Naive thymus-derived CD4-positive, alpha-beta T cell (primary cell): ENCODE data around the gene PNISR. TPM values are rescaled to one million over a fixed set of nuclear protein-coding genes. Genes with fewer than 3 reads are reported as not detected.
A peak's percentile ranks its signal among the peaks of the same experiment; 100 is the strongest.

Source experiments
- ATAC-seq: fragments of 150-1000 bp; cut with Tn5 transposase; 2 replicates; pipeline ENCODE4 v1.10.0; 2021; ENCODE audit warnings: mild to moderate bottlenecking, moderate library complexity
- CTCF ChIA-PET: fragments of 350-600 bp; sonication (Branson Sonifier 250); formaldehyde crosslinking; loops from one replicate; lab custom pipeline; 2021; ENCODE audit warnings: antibody characterized with exemption; lab: Charles Lee
- POLR2A ChIA-PET: fragments of 350-600 bp; sonication (Branson Sonifier 250); formaldehyde crosslinking; loops from one replicate; lab custom pipeline; 2021; ENCODE audit warnings: antibody characterized with exemption, inconsistent platforms; lab: Charles Lee
- DNase-seq, 9 donors: peaks; one replicate each; pipeline versions ENCODE4 v3.0.0 to v3.0.0-alpha.2; 2020 to 2022; ENCODE audit warnings: mixed read lengths in 1 of 9
- H3K27ac ChIP-seq: one replicate; pipeline ENCODE4 v1.7.0; 2013; ENCODE audit warnings: mild to moderate bottlenecking, low read depth, low read length, moderate library complexity
- H3K27me3 ChIP-seq, 2 donors: one replicate each; pipeline ENCODE4 v1.7.0; 2013; ENCODE audit warnings: low read length in 2 of 2, mild to moderate bottlenecking in 2 of 2, moderate library complexity in 2 of 2; ENCODE audit not compliant: control insufficient read depth in 2 of 2, insufficient read depth in 2 of 2
- H3K36me3 ChIP-seq, 3 experiments: 1 replicate in 2 of 3; 2 replicates in 1 of 3; pipeline ENCODE4 v1.7.0; 2013; ENCODE audit warnings: low read length in 3 of 3, mild to moderate bottlenecking in 3 of 3, moderate library complexity in 1 of 3; ENCODE audit not compliant: insufficient read depth in 3 of 3, control insufficient read depth in 2 of 3
- H3K4me1 ChIP-seq, 2 donors: one replicate each; pipeline ENCODE4 v1.7.0; 2013; ENCODE audit warnings: low read length in 2 of 2, mild to moderate bottlenecking in 2 of 2, moderate library complexity in 1 of 2; ENCODE audit not compliant: control insufficient read depth in 2 of 2, insufficient read depth in 2 of 2
- H3K4me3 ChIP-seq: 2 replicates; pipeline ENCODE4 v1.7.0; 2013; ENCODE audit warnings: mild to moderate bottlenecking, low read length
- H3K9me3 ChIP-seq, 3 experiments: 1 replicate in 2 of 3; 2 replicates in 1 of 3; pipeline ENCODE4 v1.7.0; 2013; ENCODE audit warnings: low read length in 3 of 3; ENCODE audit not compliant: control insufficient read depth in 2 of 3
- H3K27ac Mint-ChIP-seq, 9 donors: one replicate each; pipeline ENCODE4 v1.8.0; 2020 to 2022; ENCODE audit warnings: mixed read lengths in 9 of 9, mild to moderate bottlenecking in 8 of 9, moderate library complexity in 5 of 9, inconsistent platforms in 2 of 9
- H3K27me3 Mint-ChIP-seq, 5 donors: one replicate each; pipeline ENCODE4 v1.8.0; 2021 to 2022; ENCODE audit warnings: mixed read lengths in 5 of 5, mild to moderate bottlenecking in 1 of 5
- H3K36me3 Mint-ChIP-seq, 5 donors: one replicate each; pipeline ENCODE4 v1.8.0; 2020 to 2022; ENCODE audit warnings: mixed read lengths in 5 of 5, mild to moderate bottlenecking in 3 of 5, inconsistent platforms in 1 of 5
- H3K4me1 Mint-ChIP-seq, 7 donors: one replicate each; pipeline ENCODE4 v1.8.0; 2020 to 2022; ENCODE audit warnings: mixed read lengths in 7 of 7, mild to moderate bottlenecking in 3 of 7, inconsistent platforms in 1 of 7
- H3K4me3 Mint-ChIP-seq, 10 donors: one replicate each; pipeline ENCODE4 v1.8.0; 2020 to 2022; ENCODE audit warnings: mild to moderate bottlenecking in 10 of 10, mixed read lengths in 10 of 10, moderate library complexity in 6 of 10, inconsistent platforms in 2 of 10
- H3K9me3 Mint-ChIP-seq, 11 donors: one replicate each; pipeline ENCODE4 v1.8.0; 2020 to 2022; ENCODE audit warnings: mixed read lengths in 11 of 11, mild to moderate bottlenecking in 4 of 11, inconsistent platforms in 1 of 11, moderate library complexity in 1 of 11
- intact Hi-C, 2 donors: fragments of 100-400 bp; cut with micrococcal nuclease; formaldehyde crosslinking; loops; one replicate each; pipeline ENCODE4 v1.15.1; 2023
- polyA plus RNA-seq, 2 donors: library from polyadenylated mRNA; unstranded; fragments of 300-500 nt; fragmentation: Illumina TruSeq; gene quantifications; one replicate each; pipeline ENCODE4 v1.2.3, GENCODE V29; 2021
- total RNA-seq, 6 experiments: library from RNA in 5 of 6; stranded (reverse) in 5 of 6; gene quantifications; 1 replicate in 5 of 6; 2 replicates in 1 of 6; pipeline ENCODE4 v1.2.3 and lab custom pipeline; 2021 to 2026

The PNISR gene
- total and polyA plus RNA-seq, 7 experiments from 2014 or later = 75.2 to 423 (median 240) TPM

- CTCF ChIA-PET = interaction anchor here (0.6 to 1.3 kb wide), 3 partner anchors 9 to 95 kb away, joined by 4 to 9 read pairs (median 4); no protein-coding TSS in a partner anchor
- Histone ChIP-seq H3K4me1 (peaks cover 37 to 50% of the 10 kb centered on the region in 2 donors), H3K4me3 (peak overlapping the region; percentile 95), H3K27ac (peak overlapping the region; percentile 93), H3K27me3 (no peaks in the 10 kb centered on the region), H3K9me3 (no peaks in the 10 kb centered on the region), H3K36me3 (peaks cover 0 to 8% (median 0%) of the 10 kb centered on the region in 3 experiments)
- Mint-ChIP-seq H3K9me3 (peaks cover 0 to 7% (median 0%) of the 10 kb centered on the region in 11 donors), H3K4me3 (peak overlapping the region; percentile 91 to 100 (median 96)), H3K27ac (peak overlapping the region; percentile 96 to 100 (median 99)), H3K4me1 (peaks cover 43 to 74% (median 61%) of the 10 kb centered on the region in 7 donors), H3K27me3 (peaks cover 0 to 2% (median 0%) of the 10 kb centered on the region in 5 donors), H3K36me3 (peaks cover 4 to 18% (median 10%) of the 10 kb centered on the region in 5 donors)
- peak; percentile 58 for ATAC-seq
- peak in 4 of 9 donors; percentile 54 to 65 (median 58) for DNase-seq
- intact Hi-C loops = loop anchor here (1.0 to 10.0 kb wide), 13 partner anchors 7 to 1459 kb away; partner anchors contain the start of genes ASCC3 (in 2 of the 2), CCNC (in 2 of the 2), COQ3 (in 2 of the 2) and FBXL4 (in 2 of the 2)
- POLR2A ChIA-PET = interaction anchor here (0.7 to 3.3 kb wide), 11 partner anchors 9 to 145 kb away, joined by 3 to 34 read pairs (median 4); partner anchors contain the start of genes CCNC and COQ3
These were observed 741 bp upstream of the PNISR start for GRCh38 chr6:99425647-99426450.

GRCh38 chr6:99424022-99424421 lies 1.1 kb downstream of the PNISR start:
- intact Hi-C loops = loop anchor here (2.0 to 10.0 kb wide), 3 partner anchors 89 to 1461 kb away; partner anchors contain the start of gene ASCC3 (in 2 of the 2)
- Mint-ChIP-seq H3K27ac (peak overlapping the region; percentile 65 to 100 (median 98)), H3K4me1 (peaks cover 49 to 89% (median 69%) of the 10 kb centered on the region in 7 donors), H3K36me3 (peaks cover 4 to 16% (median 10%) of the 10 kb centered on the region in 5 donors), H3K4me3 (peak overlapping the region; percentile 91 to 100 (median 96)), H3K9me3 (peaks cover 0 to 7% (median 0%) of the 10 kb centered on the region in 11 donors), H3K27me3 (peaks cover 0 to 2% (median 0%) of the 10 kb centered on the region in 5 donors)
- no peaks in the 10 kb centered on the region for H3K27me3 ChIP-seq
- peak overlapping the region; percentile 93 for H3K27ac ChIP-seq
- no peaks in the 10 kb centered on the region for H3K9me3 ChIP-seq
- ATAC-seq (no peak), DNase-seq (no peak)
- CTCF ChIA-PET = no interaction called here
- peaks cover 37 to 51% of the 10 kb centered on the region in 2 donors for H3K4me1 ChIP-seq
- peak overlapping the region; percentile 95 for H3K4me3 ChIP-seq
- POLR2A ChIA-PET = interaction anchor here (1.0 to 3.3 kb wide), 5 partner anchors 14 to 145 kb away, joined by 3 to 34 read pairs (median 4); partner anchors contain the start of genes CCNC and COQ3
- peaks cover 0 to 4% (median 0%) of the 10 kb centered on the region in 3 experiments for H3K36me3 ChIP-seq

DNA sequence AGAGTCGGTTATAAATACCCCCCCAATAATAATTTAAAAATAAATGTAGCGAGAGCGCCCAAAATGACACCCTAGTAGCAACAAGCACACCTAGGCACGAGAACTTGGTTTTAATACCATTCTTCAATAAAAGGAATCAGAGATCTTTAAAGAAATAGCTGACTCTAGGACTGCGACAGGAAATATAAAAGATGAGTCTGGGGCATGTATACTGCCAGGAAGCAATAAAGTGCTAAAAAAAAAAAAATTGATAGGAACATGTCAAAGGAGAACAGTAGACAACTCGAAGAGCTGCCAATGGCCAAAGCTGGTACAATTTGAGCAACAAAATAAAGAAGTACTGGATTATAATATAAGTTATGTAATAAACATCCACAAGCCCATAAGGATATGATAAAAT lies 2.2 kb downstream of the PNISR start:
- intact Hi-C loops = loop anchor here in 1 of 2 donors (1.0 to 10.0 kb wide), 2 partner anchors 8 to 1462 kb away; partner anchors contain the start of gene ASCC3
- Mint-ChIP-seq H3K4me1 (peaks cover 51 to 92% (median 72%) of the 10 kb centered on the region in 7 donors), H3K4me3 (peak overlapping the region; percentile 57 to 100 (median 96)), H3K9me3 (peaks cover 0 to 7% (median 0%) of the 10 kb centered on the region in 11 donors), H3K27ac (peak overlapping the region in 7 of 9 donors; percentile 26 to 100 (median 82)), H3K36me3 (peaks cover 4 to 12% (median 9%) of the 10 kb centered on the region in 5 donors), H3K27me3 (peaks cover 0 to 2% (median 0%) of the 10 kb centered on the region in 5 donors)
- no peaks in the 10 kb centered on the region for H3K27me3 ChIP-seq
- ATAC-seq (no peak), DNase-seq (no peak)
- H3K27ac ChIP-seq = no peak overlapping the region
- peaks cover 43 to 51% of the 10 kb centered on the region in 2 donors for H3K4me1 ChIP-seq
- H3K36me3 ChIP-seq = peaks cover 0 to 4% (median 0%) of the 10 kb centered on the region in 3 experiments
- ChIA-PET CTCF (interaction anchor here (1.1 kb wide), 1 partner anchor 92 kb away, joined by 5 read pairs; no protein-coding TSS in a partner anchor), POLR2A (no interaction called here)
- no peak overlapping the region for H3K4me3 ChIP-seq
- no peaks in the 10 kb centered on the region for H3K9me3 ChIP-seq

GRCh38 chr6:99416892-99417767 lies 8.0 kb downstream of the PNISR start:
- Histone ChIP-seq H3K4me3 (no peak overlapping the region), H3K27ac (no peak overlapping the region), H3K9me3 (no peaks in the 10 kb centered on the region), H3K27me3 (no peaks in the 10 kb centered on the region), H3K36me3 (peaks cover 0 to 7% (median 4%) of the 10 kb centered on the region in 3 experiments), H3K4me1 (peaks cover 32 to 40% of the 10 kb centered on the region in 2 donors)
- Mint-ChIP-seq H3K36me3 (peaks cover 0 to 26% (median 11%) of the 10 kb centered on the region in 5 donors), H3K4me3 (peak overlapping the region in 9 of 10 donors; percentile 29 to 65 (median 49)), H3K27me3 (no peaks in the 10 kb centered on the region), H3K27ac (peak overlapping the region in 2 of 9 donors; percentile 21 to 83), H3K9me3 (no peaks in the 10 kb centered on the region), H3K4me1 (peaks cover 36 to 89% (median 79%) of the 10 kb centered on the region in 7 donors)
- ChIA-PET POLR2A (interaction anchor here (1.1 kb wide), 1 partner anchor 9 kb away, joined by 4 read pairs; no protein-coding TSS in a partner anchor), CTCF (no interaction called here)
- intact Hi-C loops = loop anchor here (1.0 to 2.0 kb wide), 2 partner anchors 8 to 14 kb away; partner anchors contain the start of gene PNISR (in 1 of the 2)
- ATAC-seq (peak; percentile 38), DNase-seq (no peak)

- Histone ChIP-seq H3K36me3 (peaks cover 0 to 13% (median 7%) of the 10 kb centered on the region in 3 experiments), H3K4me1 (peaks cover 24 to 32% of the 10 kb centered on the region in 2 donors), H3K4me3 (no peak overlapping the region), H3K9me3 (no peaks in the 10 kb centered on the region), H3K27me3 (no peaks in the 10 kb centered on the region), H3K27ac (peak overlapping the region; percentile 29)
- no peaks in the 10 kb centered on the region for H3K9me3 Mint-ChIP-seq
- H3K4me1 Mint-ChIP-seq = peaks cover 33 to 87% (median 77%) of the 10 kb centered on the region in 7 donors
- peak overlapping the region in 3 of 9 donors; percentile 17 to 62 (median 38) for H3K27ac Mint-ChIP-seq
- no peaks in the 10 kb centered on the region for H3K27me3 Mint-ChIP-seq
- peak overlapping the region in 5 of 10 donors; percentile 36 to 61 (median 41) for H3K4me3 Mint-ChIP-seq
- peaks cover 0 to 27% (median 11%) of the 10 kb centered on the region in 5 donors for H3K36me3 Mint-ChIP-seq
- ChIA-PET CTCF (no interaction called here), POLR2A (interaction anchor here (1.1 kb wide), 1 partner anchor 10 kb away, joined by 4 read pairs; no protein-coding TSS in a partner anchor)
- DNase-seq (no peak), ATAC-seq (no peak)
- intact Hi-C loops = loop anchor here in 1 of 2 donors (2.0 kb wide), 1 partner anchor 13 kb away; no protein-coding TSS in a partner anchor
These were observed 8.9 kb downstream of the PNISR start for GRCh38 chr6:99416226-99416625.
